Occipital lobe (tissue), 2 donors: ENCODE measurements around the gene AKIRIN1. TPM values are rescaled to one million over a fixed set of nuclear protein-coding genes. Genes with fewer than 3 reads are reported as not detected.
"Not testable (repeated sequence)": the region's sequence is repeated elsewhere in the genome, so short reads cannot be mapped to it uniquely, and the experiment has no call there.

Source experiments
- DNase-seq: peaks from one replicate; lab custom pipeline; 2025; lab: John Stamatoyannopoulos, UW
- total RNA-seq: library from RNA; depleted of rRNA; stranded (reverse); fragments of >200 nt; gene quantifications from one replicate; pipeline ENCODE4 v1.2.3, GENCODE V29; 2014

Gene AKIRIN1
- total RNA-seq, 1 donor from 2014 or later: 57.2 TPM

- no peak for DNase-seq
Measured at GRCh38 chr1:38994196-38994595, 3.1 kb downstream of the AKIRIN1 start.

GRCh38 chr1:38997034-38997900 is 6.2 kb downstream of the AKIRIN1 start:
- no peak for DNase-seq

DNA sequence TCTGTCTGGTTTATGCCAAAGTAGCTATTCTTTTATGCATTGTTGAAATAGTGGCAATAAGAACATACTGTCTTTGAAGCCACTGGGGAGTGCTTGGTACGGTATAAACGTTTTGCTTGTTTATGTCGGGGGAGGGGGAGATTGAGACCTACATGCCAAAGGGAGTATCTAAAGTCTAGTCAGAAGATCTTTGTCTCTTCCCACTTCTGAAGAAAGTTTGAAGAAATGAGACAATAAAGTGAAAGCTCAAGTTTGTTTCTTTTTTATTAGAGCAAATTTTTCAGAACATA is 6.8 kb downstream of the AKIRIN1 start:
- DNase-seq: no peak

DNA sequence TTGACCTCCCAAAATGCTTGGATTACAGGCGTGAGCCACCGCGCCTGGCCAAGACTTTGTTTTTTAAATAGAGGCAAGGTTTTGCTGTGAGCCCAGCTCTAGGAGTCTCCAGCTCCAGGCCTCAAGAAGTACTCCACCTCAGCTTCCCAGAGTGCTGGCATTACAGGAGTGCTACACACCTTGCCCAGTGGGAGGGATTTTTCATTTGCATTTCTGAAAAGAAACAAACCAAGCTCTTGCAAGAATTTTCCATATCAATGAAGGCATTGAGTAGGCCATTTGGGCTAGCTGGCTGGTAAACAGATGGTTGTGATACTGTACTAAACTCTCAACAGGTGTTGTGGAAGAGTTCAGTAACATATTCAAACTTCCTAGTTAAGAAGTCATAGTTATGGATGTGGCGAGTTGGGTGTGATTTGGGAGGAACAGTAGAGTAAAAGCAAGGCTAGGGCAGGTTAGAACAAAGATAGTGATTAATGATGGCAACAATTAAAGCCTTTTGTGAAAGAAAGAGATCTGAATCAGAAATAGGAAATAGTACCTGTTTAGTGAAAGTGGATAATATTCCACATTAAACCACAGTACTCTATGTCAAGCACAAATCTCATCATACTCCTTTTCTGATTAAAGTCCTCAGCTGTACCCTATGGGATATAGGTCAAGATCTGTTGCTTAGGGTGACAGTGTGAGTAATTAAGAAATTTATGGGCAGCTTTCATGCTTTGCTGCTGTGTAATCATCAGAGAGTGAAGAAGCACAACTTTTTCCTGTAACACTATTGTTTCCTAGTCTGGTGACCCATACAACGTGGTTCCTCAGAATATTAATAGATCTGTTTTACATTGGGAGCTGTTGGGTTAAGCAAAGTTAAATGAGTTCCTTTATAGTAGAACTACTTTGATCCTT is 10.7 kb downstream of the AKIRIN1 start:
- DNase-seq: no peak

- no peak for DNase-seq
Measured at GRCh38 chr1:39003281-39003680, 12.2 kb downstream of the AKIRIN1 start.

DNA sequence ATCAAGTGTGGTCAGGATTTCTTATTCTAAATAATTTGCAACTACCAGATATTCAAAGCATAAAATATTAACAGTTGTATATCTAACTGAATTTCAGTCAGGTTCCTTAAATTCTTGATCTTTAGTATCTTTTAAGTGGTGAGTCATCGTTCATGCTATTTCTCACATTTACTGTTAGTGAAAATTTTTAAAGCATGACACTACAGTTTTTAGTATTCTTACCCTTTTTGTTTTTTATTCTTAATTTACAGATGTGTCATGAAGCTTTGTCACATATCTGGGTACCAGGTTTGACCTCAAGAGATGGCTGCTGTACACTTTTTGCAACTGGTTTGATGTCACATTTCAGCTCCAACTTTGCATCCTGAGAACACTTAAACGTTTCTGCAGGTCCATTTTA is 12.7 kb downstream of the AKIRIN1 start:
- no peak for DNase-seq

- DNase-seq: no peak
Measured at GRCh38 chr1:39006287-39006686, 15.2 kb downstream of the AKIRIN1 start.

- DNase-seq: no peak
Measured at GRCh38 chr1:39006726-39007645, 15.9 kb downstream of the AKIRIN1 start.

DNA sequence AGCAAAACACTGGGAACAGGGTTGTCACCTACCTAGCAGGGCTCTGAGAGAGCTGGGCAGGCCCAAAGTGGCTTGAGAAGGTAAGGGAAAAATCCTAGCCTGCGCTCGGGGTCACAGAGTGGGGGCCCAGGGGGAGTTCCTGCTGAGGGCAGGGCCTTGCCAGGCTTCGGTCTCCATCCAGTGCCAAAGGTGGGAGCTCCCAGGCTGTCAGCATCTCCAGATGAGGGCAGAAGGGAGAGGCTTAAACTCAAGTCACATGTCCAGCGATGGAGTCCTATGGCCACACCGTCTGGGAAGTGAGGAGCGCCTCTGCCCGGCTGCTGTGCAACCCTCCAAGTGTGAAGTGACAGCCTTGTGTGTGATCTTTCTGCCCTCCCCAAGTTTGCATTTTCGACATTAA is 23.9 kb downstream of the AKIRIN1 start:
- DNase-seq: not testable (repeated sequence)

- no peak for DNase-seq
Measured at GRCh38 chr1:39016604-39017171, 25.6 kb downstream of the AKIRIN1 start.

GRCh38 chr1:39017266-39017665 is 26.2 kb downstream of the AKIRIN1 start:
- DNase-seq: no peak

GRCh38 chr1:39020494-39020893 is 29.4 kb downstream of the AKIRIN1 start:
- DNase-seq: not testable (repeated sequence)

DNA sequence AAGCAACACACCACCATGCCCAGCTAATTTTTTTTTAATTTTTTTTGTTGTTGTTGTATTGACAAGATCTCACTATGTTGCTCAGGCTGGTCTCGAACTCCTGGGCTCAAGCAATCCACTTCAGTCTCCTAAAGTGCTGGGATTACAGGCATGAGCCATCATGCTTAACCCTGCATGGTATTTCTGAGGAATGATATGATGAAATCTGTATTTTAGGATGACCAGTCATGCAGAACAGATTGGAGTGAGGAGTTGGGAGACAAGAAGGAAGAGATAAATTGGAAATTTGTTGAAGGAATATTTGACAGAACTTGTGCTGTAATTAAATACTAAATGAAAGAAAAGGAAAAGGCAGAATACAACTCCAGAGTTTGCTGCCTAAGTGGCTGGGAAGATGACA is 30.4 kb downstream of the AKIRIN1 start:
- no peak for DNase-seq

DNA sequence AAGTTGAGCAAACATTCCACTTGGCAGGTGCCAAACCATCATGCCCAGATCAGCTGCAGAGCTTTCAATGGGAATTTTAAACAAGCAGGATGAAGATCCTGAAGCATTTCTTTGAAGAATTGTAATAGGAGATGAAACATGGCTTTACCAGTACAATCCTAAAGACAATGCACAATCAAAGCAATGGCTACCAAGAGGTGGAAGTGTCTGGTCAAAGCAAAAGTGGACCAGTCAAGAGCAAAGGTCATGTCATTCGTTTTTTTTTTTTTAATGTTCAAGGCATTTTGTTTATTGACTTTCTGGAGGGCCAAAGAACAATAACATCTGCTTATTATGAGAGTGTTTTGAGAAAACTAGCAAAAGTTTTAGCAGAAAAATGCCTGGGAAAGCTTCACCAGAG is 32.1 kb downstream of the AKIRIN1 start:
- DNase-seq: no peak

- peak; percentile 82 for DNase-seq
Measured at GRCh38 chr1:39026051-39026865, 35.2 kb downstream of the AKIRIN1 start, which contains the start of gene NDUFS5. Gene NDUFS5, plus strand, starts transcription at chr1:39026350. Its CDS starts 2,375 bp downstream, at chr1:39028725.

- no peak for DNase-seq
Measured at GRCh38 chr1:39026866-39027507, 35.9 kb downstream of the AKIRIN1 start.

- DNase-seq: no peak
Measured at GRCh38 chr1:39034114-39034654, 43.1 kb downstream of the AKIRIN1 start.

DNA sequence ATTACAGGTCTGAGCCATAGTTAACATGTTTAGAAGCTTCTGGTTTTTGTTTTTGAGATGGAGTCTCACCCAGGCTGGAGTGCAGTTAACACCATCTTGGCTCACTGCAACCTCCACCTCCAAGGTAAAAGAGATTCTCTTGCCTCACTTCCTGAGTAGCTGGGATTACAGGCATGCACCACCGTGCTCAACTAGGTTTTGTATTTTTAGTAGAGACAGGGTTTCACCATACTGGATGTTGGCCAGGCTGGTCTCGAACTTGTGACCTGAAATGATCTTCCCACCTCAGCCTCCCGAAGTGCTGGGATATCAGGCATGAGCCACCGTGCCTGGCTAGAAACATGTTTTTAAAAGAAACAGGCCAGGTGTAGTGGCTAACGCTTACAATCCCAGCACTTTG is 45.6 kb downstream of the AKIRIN1 start:
- DNase-seq: no peak

DNA sequence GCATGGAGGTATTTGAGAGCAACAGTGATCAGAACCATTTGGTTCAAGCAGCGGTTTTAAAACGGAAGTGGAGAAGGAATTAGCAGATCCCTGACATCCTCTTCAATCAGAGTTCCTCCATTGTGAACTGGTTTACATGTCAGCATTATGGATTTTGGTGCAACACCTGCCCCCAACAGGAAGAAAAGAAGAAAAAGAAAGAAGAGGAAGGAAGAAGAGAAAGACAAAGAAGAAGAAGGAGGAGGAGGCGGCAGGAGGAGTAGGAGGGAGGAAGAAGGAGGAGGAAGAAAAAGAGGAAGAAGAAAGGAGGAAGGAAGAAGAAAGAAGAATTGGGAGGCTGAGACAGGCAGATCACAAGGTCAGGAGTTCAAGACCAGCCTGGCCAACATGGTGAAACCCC is 52.4 kb downstream of the AKIRIN1 start:
- DNase-seq: no peak
